Measurements from ENCODE around the gene ADAM30. TPM values are rescaled to one million over a fixed set of nuclear protein-coding genes. Genes with fewer than 3 reads are reported as not detected.

Gene ADAM30
- total and polyA plus RNA-seq, 10 donors = not detected

- no peaks in the 10 kb centered on the region for H3K27me3 ChIP-seq (replicated peaks in 1 of 7)
- H3K36me3 ChIP-seq = peaks cover 0 to 25% (median 8%) of the 10 kb centered on the region in 6 donors
- intact Hi-C loops (cut with DNase I; ENCODE audit: low total_unique reads) = no loop called here
- no peak for DNase-seq
- H3K27ac ChIP-seq = no peak overlapping the region
- peaks cover 0 to 23% (median 17%) of the 10 kb centered on the region in 8 donors for H3K9me3 ChIP-seq
- TF ChIP-seq CTCF (IDR thresholded peaks at IDR 0.05 in 8 of 11, conservative IDR thresholded peaks at IDR 0.05 in 3 of 11) (no peak), POLR2AphosphoS5 (IDR thresholded peaks at IDR 0.05) (no peak), POLR2A (IDR thresholded peaks at IDR 0.05) (no peak)
- WGBS, 5 donors = 87 to 95% (median 91%) methylated on average over 3 of the region's 3 CpGs
- H3K4me3 ChIP-seq = no peak overlapping the region
- no peaks in the 10 kb centered on the region for H3K4me1 ChIP-seq
Measured at GRCh38 chr1:119908661-119909060, 12.3 kb upstream of the ADAM30 start.

- no peak for DNase-seq
- WGBS, 5 donors = 90 to 98% (median 95%) methylated on average over 4 of the region's 4 CpGs
- H3K36me3 ChIP-seq = peaks cover 0 to 9% (median 6%) of the 10 kb centered on the region in 6 donors
- no peaks in the 10 kb centered on the region for H3K27me3 ChIP-seq (replicated peaks in 1 of 7)
- H3K9me3 ChIP-seq = peaks cover 0 to 23% (median 17%) of the 10 kb centered on the region in 8 donors
- H3K4me3 ChIP-seq = no peak overlapping the region
- H3K27ac ChIP-seq = no peak overlapping the region
- TF ChIP-seq CTCF (IDR thresholded peaks at IDR 0.05 in 8 of 11, conservative IDR thresholded peaks at IDR 0.05 in 3 of 11) (no peak), POLR2AphosphoS5 (IDR thresholded peaks at IDR 0.05) (peak in 1 of 3 donors; percentile 23)
- intact Hi-C loops (cut with DNase I; ENCODE audit: low total_unique reads) = no loop called here
- no peaks in the 10 kb centered on the region for H3K4me1 ChIP-seq
Measured at GRCh38 chr1:119906927-119907652, 10.8 kb upstream of the ADAM30 start.

- H3K9me3 ChIP-seq = peaks cover 0 to 23% (median 17%) of the 10 kb centered on the region in 8 donors
- H3K4me1 ChIP-seq = no peaks in the 10 kb centered on the region
- H3K27me3 ChIP-seq (replicated peaks in 1 of 7) = no peaks in the 10 kb centered on the region
- no peak overlapping the region for H3K4me3 ChIP-seq
- intact Hi-C loops (cut with DNase I; ENCODE audit: low total_unique reads) = no loop called here
- no peak for DNase-seq
- H3K36me3 ChIP-seq = no peaks in the 10 kb centered on the region
- TF ChIP-seq POLR2AphosphoS5 (IDR thresholded peaks at IDR 0.05) (no peak), POLR2A (IDR thresholded peaks at IDR 0.05) (no peak), CTCF (IDR thresholded peaks at IDR 0.05 in 8 of 11, conservative IDR thresholded peaks at IDR 0.05 in 3 of 11) (no peak)
- H3K27ac ChIP-seq = no peak overlapping the region
Measured at GRCh38 chr1:119903443-119903835, 7.1 kb upstream of the ADAM30 start.

GRCh38 chr1:119902775-119903442 lies 6.6 kb upstream of the ADAM30 start:
- WGBS, 5 donors = 81 to 96% (median 91%) methylated on average over 3 to 4 of the region's 4 CpGs
- no peak for TF ChIP-seq CTCF (IDR thresholded peaks at IDR 0.05 in 8 of 11, conservative IDR thresholded peaks at IDR 0.05 in 3 of 11)
- no peak for TF ChIP-seq POLR2AphosphoS5 (IDR thresholded peaks at IDR 0.05)
- TF ChIP-seq POLR2A (IDR thresholded peaks at IDR 0.05) = no peak
- Histone ChIP-seq H3K4me3 (no peak overlapping the region), H3K27me3 (replicated peaks in 1 of 7) (no peaks in the 10 kb centered on the region), H3K9me3 (peaks cover 0 to 23% (median 17%) of the 10 kb centered on the region in 8 donors), H3K4me1 (no peaks in the 10 kb centered on the region), H3K27ac (no peak overlapping the region), H3K36me3 (no peaks in the 10 kb centered on the region)
- intact Hi-C loops (cut with DNase I; ENCODE audit: low total_unique reads) = no loop called here
- no peak for DNase-seq

All from spleen (tissue), 11 donors.